GM12878 (cell line): ENCODE data around the gene TRIM22. TPM values are rescaled to one million over a fixed set of nuclear protein-coding genes. Genes with fewer than 3 reads are reported as not detected.

Experiments used
- ATAC-seq: fragments of 200-7000 bp; cut with Tn5 transposase; 3 replicates; pipeline ENCODE4 v1.9.1; 2020; ENCODE audit warnings: mild to moderate bottlenecking, moderate library complexity
- BruUV-seq: library from RNA; stranded (reverse); fragments of 400-500 nt; replicated peaks from 2 replicates; lab custom pipeline; 2021; lab: Mats Ljungman, UMichigan
- CTCF ChIA-PET: fragments of 300-600 bp; sonication (Branson Sonifier 250); formaldehyde crosslinking; extraction: SDS; loops from one replicate; lab custom pipeline; 2021; ENCODE audit warnings: inconsistent platforms; lab: Yijun Ruan, JAX
- POLR2A ChIA-PET: fragments of 350-600 bp; formaldehyde crosslinking; extraction: SDS; loops from one replicate; lab custom pipeline; 2021; ENCODE audit warnings: inconsistent platforms; lab: Charles Lee
- RAD21 ChIA-PET: fragments of 300-600 bp; sonication (Branson Sonifier 250); formaldehyde crosslinking; loops from one replicate; lab custom pipeline; 2023; ENCODE audit warnings: antibody characterized with exemption; ENCODE audit not compliant: unreplicated experiment; lab: Charles Lee
- SMC1A ChIA-PET: fragments of 300-600 bp; sonication (Branson Sonifier 250); formaldehyde crosslinking; loops from one replicate; lab custom pipeline; 2023; ENCODE audit not compliant: unreplicated experiment, uncharacterized antibody; lab: Charles Lee
- DNase-seq: peaks from one replicate; pipeline ENCODE4 v3.0.0-alpha.2; 2011; ENCODE audit warnings: low read depth, low spot score
- FAIRE-seq: peaks from 3 replicates; lab custom pipeline; 2011; peaks lifted over from hg19 to GRCh38; lab: Jason Lieb, UNC
- H2AFZ ChIP-seq: 2 replicates; pipeline ENCODE4 v1.6.0; 2011; ENCODE audit warnings: low read depth, low read length, control low read depth; ENCODE audit not compliant: control insufficient read depth
- H3K27ac ChIP-seq: 2 replicates; pipeline ENCODE4 v1.5.1; 2011; ENCODE audit warnings: control low read depth; ENCODE audit not compliant: control insufficient read depth, insufficient read depth
- H3K27me3 ChIP-seq, 2 experiments: replicated peaks in 1 of 2; 2 replicates each; pipeline versions ENCODE4 v1.6.0 to v1.6.1; 2011; ENCODE audit warnings: low read length in 1 of 2; ENCODE audit not compliant: control insufficient read depth in 2 of 2, insufficient read depth in 2 of 2
- H3K36me3 ChIP-seq, 2 experiments: 2 replicates each; pipeline ENCODE4 v1.5.1; 2011; ENCODE audit warnings: low read length in 1 of 2; ENCODE audit not compliant: control insufficient read depth in 2 of 2, insufficient read depth in 2 of 2
- H3K4me1 ChIP-seq: 2 replicates; pipeline ENCODE4 v1.6.1; 2011; ENCODE audit warnings: mild to moderate bottlenecking, low read length, moderate library complexity, mixed read lengths; ENCODE audit not compliant: control insufficient read depth, insufficient read depth
- H3K4me2 ChIP-seq: 2 replicates; pipeline ENCODE4 v1.6.0; 2011; ENCODE audit warnings: control low read depth; ENCODE audit not compliant: control insufficient read depth, insufficient read depth
- H3K4me3 ChIP-seq: fragments of 200-600 bp; sonication (generic); 2 replicates; pipeline ENCODE4 v1.5.1; 2016
- H3K79me2 ChIP-seq: 2 replicates; pipeline ENCODE4 v1.6.0; 2011; ENCODE audit warnings: low read length; ENCODE audit not compliant: control insufficient read depth, insufficient read depth
- H3K9ac ChIP-seq: 2 replicates; pipeline ENCODE4 v1.8.0; 2011; ENCODE audit warnings: low read length, control low read depth, mixed read lengths; ENCODE audit not compliant: control insufficient read depth, insufficient read depth
- H3K9me3 ChIP-seq: replicated peaks from 3 replicates; pipeline ENCODE4 v1.5.1; 2011; ENCODE audit warnings: mild to moderate bottlenecking, low read length; ENCODE audit not compliant: control insufficient read depth, insufficient read depth
- H4K20me1 ChIP-seq: 2 replicates; pipeline ENCODE4 v1.6.0; 2011; ENCODE audit not compliant: control insufficient read depth, insufficient read depth
- BCL3 ChIP-seq: IDR thresholded peaks from 2 replicates; pipeline ENCODE4 v1.6.1; 2011; ENCODE audit warnings: borderline replicate concordance, low read depth, mild to moderate bottlenecking, moderate library complexity, low read length; ENCODE audit not compliant: insufficient read depth, poor library complexity, severe bottlenecking
- CHD2 ChIP-seq: IDR thresholded peaks from 2 replicates; pipeline ENCODE4 v1.6.1; 2011; ENCODE audit warnings: low read depth, low read length, improper control_type of control experiment, borderline replicate concordance
- EP300 ChIP-seq, 2 experiments: fragments of 150-350 bp in 1 of 2; IDR thresholded peaks; 2 replicates each; pipeline ENCODE4 v1.6.1; 2011 to 2012; ENCODE audit warnings: low read depth in 2 of 2, low read length in 2 of 2, borderline replicate concordance in 1 of 2, improper control_type of control experiment in 1 of 2, inconsistent platforms in 1 of 2; ENCODE audit not compliant: control insufficient read depth in 1 of 2
- GABPA ChIP-seq: IDR thresholded peaks from 2 replicates; pipeline ENCODE4 v1.6.1; 2014; ENCODE audit warnings: antibody characterized with exemption, low read depth, mild to moderate bottlenecking, inconsistent platforms
- JUNB ChIP-seq: IDR thresholded peaks from 2 replicates; pipeline ENCODE4 v1.6.1; 2016; ENCODE audit warnings: antibody characterized with exemption, mild to moderate bottlenecking
- KDM1A ChIP-seq: fragments of 200-600 bp; sonication (generic); IDR thresholded peaks from 2 replicates; pipeline ENCODE4 v1.6.1; 2016; ENCODE audit warnings: borderline replicate concordance
- MEF2A ChIP-seq: IDR thresholded peaks from 2 replicates; pipeline ENCODE4 v1.6.1; 2011; ENCODE audit warnings: low read depth, mild to moderate bottlenecking, low read length, moderate library complexity; ENCODE audit not compliant: insufficient read depth
- NKRF ChIP-seq: fragments of 450-650 bp; conservative IDR thresholded peaks from 2 replicates; pipeline ENCODE4 v1.6.1; 2017; ENCODE audit warnings: mild to moderate bottlenecking, moderate library complexity
- NR2C2 ChIP-seq: IDR thresholded peaks from 2 replicates; pipeline ENCODE4 v1.6.1; 2011; ENCODE audit warnings: borderline replicate concordance, low read depth; ENCODE audit not compliant: control insufficient read depth, insufficient read length
- PAX5 ChIP-seq: IDR thresholded peaks from 2 replicates; pipeline ENCODE4 v1.6.1; 2011; ENCODE audit warnings: low read depth, low read length, borderline replicate concordance
- POLR2AphosphoS2 ChIP-seq: IDR thresholded peaks from 2 replicates; pipeline ENCODE4 v1.6.1; 2011; ENCODE audit warnings: low read depth, mild to moderate bottlenecking, low read length, improper control_type of control experiment, moderate library complexity
- POU2F2 ChIP-seq: IDR thresholded peaks from 3 replicates; pipeline ENCODE4 v1.6.1; 2011; ENCODE audit warnings: low read depth, mild to moderate bottlenecking, low read length, borderline replicate concordance
- RELB ChIP-seq: fragments of 450-650 bp; IDR thresholded peaks from 2 replicates; pipeline ENCODE4 v1.6.1; 2017; ENCODE audit warnings: low read depth, mild to moderate bottlenecking, moderate library complexity
- SMAD1 ChIP-seq: fragments of 450-650 bp; IDR thresholded peaks from 2 replicates; pipeline ENCODE4 v1.6.1; 2018; ENCODE audit warnings: mild to moderate bottlenecking, low read depth; ENCODE audit not compliant: partially characterized antibody
- STAT1 ChIP-seq: fragments of 450-650 bp; conservative IDR thresholded peaks from 2 replicates; pipeline ENCODE4 v1.6.1; 2014; ENCODE audit warnings: antibody characterized with exemption, mild to moderate bottlenecking
- ZBTB4 ChIP-seq: fragments of 450-650 bp; formaldehyde crosslinking; IDR thresholded peaks from 2 replicates; pipeline ENCODE4 v1.4.0; 2022; ENCODE audit warnings: mild to moderate bottlenecking, moderate library complexity
- ZSCAN29 ChIP-seq: fragments of 450-650 bp; IDR thresholded peaks from 2 replicates; pipeline ENCODE4 v1.6.1; 2017; ENCODE audit warnings: mild to moderate bottlenecking, moderate library complexity
- WGBS: methylation state at CpG from one replicate; pipeline ENCODE4 v1.1.6; 2016; ENCODE audit warnings: low lambda C conversion rate; ENCODE audit not compliant: insufficient replicate concordance, insufficient coverage; ENCODE audit errors: missing lambda C conversion rate; 5-methylcytosine and 5-hydroxymethylcytosine counted together
- in situ Hi-C: fragments of 300-500 bp; cut with MboI; formaldehyde crosslinking; loops from 9 replicates; pipeline ENCODE4 v1.14.3; 2018; ENCODE audit warnings: mixed read lengths
- intact Hi-C: fragments of 100-400 bp; cut with micrococcal nuclease; formaldehyde crosslinking; loops from one replicate; pipeline ENCODE4 v1.14.2; 2022; ENCODE audit not compliant: unreplicated experiment
- polyA plus RNA-seq, 11 experiments: library from polyadenylated mRNA; depleted of rRNA in 4 of 11; unstranded in 6 of 11; stranded (reverse) in 5 of 11; fragments of >200 nt; fragmentation: Nextera tagmentation in 4 of 11; fragmentation: Illumina TruSeq in 1 of 11; extraction: Ambion mirVana in 4 of 11; extraction: Trizol in 1 of 11; gene quantifications; 1 replicate in 1 of 11; 2 replicates in 10 of 11; pipeline versions ENCODE4 v1.2.1 to v1.2.3, GENCODE V29; 2011 to 2016; ENCODE audit warnings: inconsistent platforms in 2 of 11, missing spikeins in 2 of 11, low read depth in 1 of 11
- total RNA-seq, 4 experiments: library from RNA; depleted of rRNA in 3 of 4; stranded (reverse); fragments of >200 nt in 3 of 4; fragmentation: Illumina TruSeq in 1 of 4; extraction: Trizol in 1 of 4; gene quantifications; 2 replicates each; pipeline versions ENCODE4 v1.2.1 to v1.2.3, GENCODE V29; 2013 to 2021

Gene TRIM22
- total and polyA plus RNA-seq, 10 of the 15 experiments (the other 5 are each of a cell fraction or from before 2014, with no cell fraction given), result 116 to 485 (median 204) TPM

- Histone ChIP-seq H3K27ac (no peak overlapping the region), H3K9ac (no peak overlapping the region), H4K20me1 (no peaks in the 10 kb centered on the region), H3K9me3 (no peaks in the 10 kb centered on the region), H2AFZ (no peak overlapping the region), H3K4me1 (no peaks in the 10 kb centered on the region), H3K4me3 (no peak overlapping the region), H3K79me2 (no peaks in the 10 kb centered on the region), H3K36me3 (no peaks in the 10 kb centered on the region), H3K27me3 (no peaks in the 10 kb centered on the region), H3K4me2 (no peak overlapping the region)
- FAIRE-seq (no peak), ATAC-seq (no peak), DNase-seq (no peak)
- SMC1A ChIA-PET, result no interaction called here
- 60% methylated on average over 2 of the region's 2 CpGs for WGBS
- intact Hi-C loops (no loop called here), in situ Hi-C loops (no loop called here)
- POLR2A ChIA-PET, result no interaction called here
- RAD21 ChIA-PET, result no interaction called here
- no peak for TF ChIP-seq RELB
- TF ChIP-seq JUNB, result no peak
- TF ChIP-seq KDM1A, result no peak
- no peak for TF ChIP-seq POLR2AphosphoS2
- no peak for TF ChIP-seq PAX5
- no peak for TF ChIP-seq SMAD1
- no peak for TF ChIP-seq ZBTB4
- TF ChIP-seq CHD2, result no peak
- no peak for TF ChIP-seq GABPA
- no peak for TF ChIP-seq STAT1
- TF ChIP-seq BCL3, result no peak
- no peak for TF ChIP-seq MEF2A
- no peak for TF ChIP-seq POU2F2
- TF ChIP-seq EP300 (IDR thresholded peaks at IDR 0.05; ENCODE audit: borderline replicate concordance in 1 of 2, control insufficient read depth in 1 of 2, low read depth in 2 of 2, low read length in 2 of 2), result no peak
- TF ChIP-seq ZSCAN29, result no peak
- no peak for TF ChIP-seq NR2C2
- TF ChIP-seq NKRF, result no peak
- BruUV-seq, result no TSS peak
- CTCF ChIA-PET, result no interaction called here
Observed at GRCh38 chr11:5722622-5723021, 33.0 kb downstream of the TRIM22 start.
